GM20431 (cell line): ENCODE measurements around the gene TMEM247.
"Not testable (repeated sequence)": the region's sequence is repeated elsewhere in the genome, so short reads cannot be mapped to it uniquely, and the experiment has no call there.

ENCODE experiments used
- in situ Hi-C: fragments of 300-500 bp; cut with MseI, MboI; formaldehyde crosslinking; loops from one replicate; pipeline ENCODE4 v1.15.0; 2020; ENCODE audit warnings: low sequenced_read_pairs; ENCODE audit not compliant: unreplicated experiment

Gene TMEM247

GRCh38 chr2:46506131-46506706 is 26.9 kb downstream of the TMEM247 start:
- in situ Hi-C loops = no loop called here

- in situ Hi-C loops = no loop called here
Measured at GRCh38 chr2:46508312-46508711, 28.9 kb downstream of the TMEM247 start.

GRCh38 chr2:46508759-46509158 is 29.4 kb downstream of the TMEM247 start:
- in situ Hi-C loops = no loop called here

- in situ Hi-C loops = no loop called here
Measured at GRCh38 chr2:46509804-46510203, 30.4 kb downstream of the TMEM247 start.

- in situ Hi-C loops = no loop called here
Measured at GRCh38 chr2:46510598-46511177, 31.3 kb downstream of the TMEM247 start.

GRCh38 chr2:46512185-46512584 is 32.8 kb downstream of the TMEM247 start:
- in situ Hi-C loops = no loop called here

- in situ Hi-C loops = no loop called here
Measured at GRCh38 chr2:46514738-46515137, 35.4 kb downstream of the TMEM247 start.

- in situ Hi-C loops = no loop called here
Measured at GRCh38 chr2:46517485-46517884, 38.1 kb downstream of the TMEM247 start.

- in situ Hi-C loops = no loop called here
Measured at GRCh38 chr2:46518861-46519260, 39.5 kb downstream of the TMEM247 start.

- in situ Hi-C loops = no loop called here
Measured at GRCh38 chr2:46519265-46519664, 39.9 kb downstream of the TMEM247 start.

- in situ Hi-C loops = no loop called here
Measured at GRCh38 chr2:46520130-46520711, 40.9 kb downstream of the TMEM247 start.

GRCh38 chr2:46521215-46521683 is 41.9 kb downstream of the TMEM247 start:
- in situ Hi-C loops = no loop called here

- in situ Hi-C loops = not testable (repeated sequence)
Measured at GRCh38 chr2:46522385-46522784, 43.0 kb downstream of the TMEM247 start.

GRCh38 chr2:46525522-46526155 is 46.3 kb downstream of the TMEM247 start:
- in situ Hi-C loops = no loop called here

GRCh38 chr2:46528880-46529279 is 49.5 kb downstream of the TMEM247 start:
- in situ Hi-C loops = no loop called here

GRCh38 chr2:46530639-46531038 is 51.3 kb downstream of the TMEM247 start:
- in situ Hi-C loops = no loop called here

- in situ Hi-C loops = no loop called here
Measured at GRCh38 chr2:46531863-46532262, 52.5 kb downstream of the TMEM247 start.
